ENCODE measurements around the gene ZNF70. TPM values are rescaled to one million over a fixed set of nuclear protein-coding genes. Genes with fewer than 3 reads are reported as not detected.

The ZNF70 gene
- total RNA-seq, 1 experiment from 2014 or later: 2.9 TPM

GRCh38 chr22:23781511-23782183, 30.7 kb upstream of the ZNF70 start:
- no peak for TF ChIP-seq EZH2 (IDR thresholded peaks at IDR 0.05; ENCODE audit: low read depth)
- TF ChIP-seq, protein P1, sequence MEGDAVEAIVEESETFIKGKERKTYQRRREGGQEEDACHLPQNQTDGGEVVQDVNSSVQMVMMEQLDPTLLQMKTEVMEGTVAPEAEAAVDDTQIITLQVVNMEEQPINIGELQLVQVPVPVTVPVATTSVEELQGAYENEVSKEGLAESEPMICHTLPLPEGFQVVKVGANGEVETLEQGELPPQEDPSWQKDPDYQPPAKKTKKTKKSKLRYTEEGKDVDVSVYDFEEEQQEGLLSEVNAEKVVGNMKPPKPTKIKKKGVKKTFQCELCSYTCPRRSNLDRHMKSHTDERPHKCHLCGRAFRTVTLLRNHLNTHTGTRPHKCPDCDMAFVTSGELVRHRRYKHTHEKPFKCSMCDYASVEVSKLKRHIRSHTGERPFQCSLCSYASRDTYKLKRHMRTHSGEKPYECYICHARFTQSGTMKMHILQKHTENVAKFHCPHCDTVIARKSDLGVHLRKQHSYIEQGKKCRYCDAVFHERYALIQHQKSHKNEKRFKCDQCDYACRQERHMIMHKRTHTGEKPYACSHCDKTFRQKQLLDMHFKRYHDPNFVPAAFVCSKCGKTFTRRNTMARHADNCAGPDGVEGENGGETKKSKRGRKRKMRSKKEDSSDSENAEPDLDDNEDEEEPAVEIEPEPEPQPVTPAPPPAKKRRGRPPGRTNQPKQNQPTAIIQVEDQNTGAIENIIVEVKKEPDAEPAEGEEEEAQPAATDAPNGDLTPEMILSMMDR (conservative IDR thresholded peaks at IDR 0.05): no peak
- H3K4me3 ChIP-seq: no peak overlapping the region
- POLR2A ChIA-PET (ENCODE audit: unreplicated experiment): no interaction called here

GRCh38 chr22:23781065-23781464, 30.2 kb upstream of the ZNF70 start:
- intact Hi-C loops (cut with micrococcal nuclease; ENCODE audit: unreplicated experiment): no loop called here
- ChIA-PET POLR2A (ENCODE audit: unreplicated experiment) (no interaction called here), CTCF (interaction anchor here (1.1 kb wide), 1 partner anchor 10 kb away, joined by 6 read pairs; no protein-coding TSS in a partner anchor)
- Histone ChIP-seq H3K27me3 (ENCODE audit: insufficient read depth, low read depth) (no peaks in the 10 kb centered on the region), H3K4me2 (peak overlapping the region; percentile 58), H3K27ac (no peak overlapping the region), H3F3A (ENCODE audit: insufficient read depth, low read depth) (peaks cover 12% of the 10 kb centered on the region; the same call in 1 of the 2 replicates), H4K20me1 (ENCODE audit: insufficient read depth) (no peaks in the 10 kb centered on the region), H3K4me3 (no peak overlapping the region), H2AFZ (peak overlapping the region; percentile 58; the same call in 1 of the 2 replicates), H3K9me3 (ENCODE audit: insufficient read depth, low read depth) (no peaks in the 10 kb centered on the region), H3K9me2 (ENCODE audit: insufficient read depth) (no peaks in the 10 kb centered on the region), H3K4me1 (replicated peaks; ENCODE audit: insufficient read depth) (peaks cover 16% of the 10 kb centered on the region), H3K79me2 (ENCODE audit: low read depth) (no peaks in the 10 kb centered on the region), H3K36me3 (ENCODE audit: low read depth) (no peaks in the 10 kb centered on the region)
- TF ChIP-seq, protein P1 (conservative IDR thresholded peaks at IDR 0.05): no peak
- no peak for TF ChIP-seq EZH2 (IDR thresholded peaks at IDR 0.05; ENCODE audit: low read depth)
- BruUV-seq (replicated peaks): no TSS peak
- DNase-seq: no peak

More at GRCh38 chr22:23781511-23782183, 30.7 kb upstream of the ZNF70 start:
- BruUV-seq (replicated peaks): no TSS peak
- intact Hi-C loops (cut with micrococcal nuclease; ENCODE audit: unreplicated experiment): no loop called here
- Histone ChIP-seq H3K79me2 (ENCODE audit: low read depth) (no peaks in the 10 kb centered on the region), H3K36me3 (ENCODE audit: low read depth) (no peaks in the 10 kb centered on the region), H3K4me2 (peak overlapping the region; percentile 58), H3F3A (ENCODE audit: insufficient read depth, low read depth) (peaks cover 7% of the 10 kb centered on the region; the same call in 1 of the 2 replicates), H2AFZ (peak overlapping the region; percentile 58; the same call in 1 of the 2 replicates), H3K27me3 (ENCODE audit: insufficient read depth, low read depth) (no peaks in the 10 kb centered on the region), H4K20me1 (ENCODE audit: insufficient read depth) (no peaks in the 10 kb centered on the region), H3K9me3 (ENCODE audit: insufficient read depth, low read depth) (no peaks in the 10 kb centered on the region), H3K4me1 (replicated peaks; ENCODE audit: insufficient read depth) (peaks cover 20% of the 10 kb centered on the region), H3K9me2 (ENCODE audit: insufficient read depth) (no peaks in the 10 kb centered on the region), H3K27ac (no peak overlapping the region)
- CTCF ChIA-PET: interaction anchor here (1.1 kb wide), 1 partner anchor 11 kb away, joined by 6 read pairs; no protein-coding TSS in a partner anchor
- DNase-seq: peak; percentile 55 to 72

DNA sequence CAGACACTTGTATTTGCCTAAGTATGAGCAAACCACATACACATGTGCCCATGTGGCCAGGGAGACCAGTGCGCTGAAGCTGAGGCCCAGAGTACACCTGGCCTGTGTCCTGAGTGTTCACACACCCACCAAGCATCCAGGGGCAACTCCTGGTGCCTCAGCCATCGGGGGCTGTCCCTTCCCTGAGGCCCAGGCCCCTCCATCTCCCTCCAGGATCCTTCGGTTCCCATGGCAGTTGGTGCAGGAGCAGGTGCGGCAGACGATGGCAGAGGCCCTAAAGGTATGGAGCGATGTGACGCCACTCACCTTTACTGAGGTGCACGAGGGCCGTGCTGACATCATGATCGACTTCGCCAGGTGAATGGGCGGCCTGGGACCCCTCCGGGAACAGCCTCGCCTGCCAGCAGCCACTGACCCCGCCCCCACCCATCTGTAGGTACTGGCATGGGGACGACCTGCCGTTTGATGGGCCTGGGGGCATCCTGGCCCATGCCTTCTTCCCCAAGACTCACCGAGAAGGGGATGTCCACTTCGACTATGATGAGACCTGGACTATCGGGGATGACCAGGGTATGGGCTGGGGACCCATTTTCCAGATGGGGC, 29.3 kb upstream of the ZNF70 start:
- CTCF ChIA-PET: no interaction called here
- Histone ChIP-seq H3K9me2 (ENCODE audit: insufficient read depth) (no peaks in the 10 kb centered on the region), H3K4me3 (no peak overlapping the region), H3K9me3 (ENCODE audit: insufficient read depth, low read depth) (no peaks in the 10 kb centered on the region), H3K36me3 (ENCODE audit: low read depth) (no peaks in the 10 kb centered on the region), H3K79me2 (ENCODE audit: low read depth) (no peaks in the 10 kb centered on the region), H3K4me1 (replicated peaks; ENCODE audit: insufficient read depth) (peaks cover 16% of the 10 kb centered on the region), H3F3A (ENCODE audit: insufficient read depth, low read depth) (peaks cover 12% of the 10 kb centered on the region; the same call in 1 of the 2 replicates), H3K27ac (no peak overlapping the region), H2AFZ (no peak overlapping the region), H3K4me2 (no peak overlapping the region), H3K27me3 (ENCODE audit: insufficient read depth, low read depth) (no peaks in the 10 kb centered on the region), H4K20me1 (ENCODE audit: insufficient read depth) (no peaks in the 10 kb centered on the region)
- POLR2A ChIA-PET (ENCODE audit: unreplicated experiment): no interaction called here
- TF ChIP-seq, protein P1 (conservative IDR thresholded peaks at IDR 0.05): no peak
- no peak for TF ChIP-seq EZH2 (IDR thresholded peaks at IDR 0.05; ENCODE audit: low read depth)
- BruUV-seq (replicated peaks): no TSS peak
- intact Hi-C loops (cut with micrococcal nuclease; ENCODE audit: unreplicated experiment): no loop called here
- no peak for DNase-seq

Measured in PC-9 (cell line).